Stimulated activated CD8-positive, alpha-beta memory T cell treated with anti-CD3 and anti-CD28 coated beads, Interleukin-7, amount 100 ng/mL, for 4 hours (primary cell): ENCODE measurements around the gene GNAQ.

Experiments used
- DNase-seq, 2 donors: peaks; one replicate each; pipeline ENCODE4 v3.0.0-alpha.2; 2020; ENCODE audit warnings: low read depth in 2 of 2

GNAQ gene

DNA sequence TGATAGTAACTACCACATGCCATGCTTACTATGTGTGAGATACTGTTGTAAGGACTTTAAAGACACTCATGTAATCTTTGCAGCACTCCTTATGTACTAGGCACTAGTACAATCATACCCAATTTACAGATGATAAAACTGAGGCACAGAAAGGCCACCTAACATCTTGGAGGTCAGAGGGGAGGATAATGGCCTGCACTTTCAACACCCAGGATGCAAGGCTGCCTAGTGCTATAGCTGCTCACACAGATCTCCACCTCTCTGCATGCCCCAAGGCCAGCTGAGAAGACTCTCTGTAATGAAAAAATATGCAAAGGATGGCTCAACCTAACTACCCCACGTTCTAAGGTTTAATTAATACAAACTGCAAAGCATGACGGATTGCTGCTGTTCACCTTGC lies 57.2 kb downstream of the GNAQ start:
- no peak for DNase-seq

DNA sequence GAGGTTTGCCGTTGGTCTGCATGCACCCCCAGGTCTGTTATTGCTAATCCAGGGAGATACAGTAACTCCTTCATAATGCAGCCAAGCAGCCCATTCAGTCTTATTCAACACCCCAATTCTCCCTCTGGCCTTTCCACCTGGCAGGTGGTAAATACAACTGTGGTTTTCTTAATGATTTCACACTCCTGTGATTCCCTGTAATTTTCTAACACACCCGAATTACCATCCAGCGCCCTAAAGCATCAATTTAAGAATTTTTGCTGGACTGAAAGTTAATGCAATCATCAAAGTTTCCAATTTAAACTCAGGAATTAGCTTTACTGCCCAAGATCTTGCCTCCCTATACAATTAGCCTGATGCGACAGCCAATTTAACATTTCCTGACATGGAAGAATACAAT lies 62.5 kb downstream of the GNAQ start:
- no peak for DNase-seq

GRCh38 chr9:77968506-77968905 lies 63.1 kb downstream of the GNAQ start:
- DNase-seq: no peak

- DNase-seq: no peak
Observed at GRCh38 chr9:77966718-77967117, 64.9 kb downstream of the GNAQ start.

DNA sequence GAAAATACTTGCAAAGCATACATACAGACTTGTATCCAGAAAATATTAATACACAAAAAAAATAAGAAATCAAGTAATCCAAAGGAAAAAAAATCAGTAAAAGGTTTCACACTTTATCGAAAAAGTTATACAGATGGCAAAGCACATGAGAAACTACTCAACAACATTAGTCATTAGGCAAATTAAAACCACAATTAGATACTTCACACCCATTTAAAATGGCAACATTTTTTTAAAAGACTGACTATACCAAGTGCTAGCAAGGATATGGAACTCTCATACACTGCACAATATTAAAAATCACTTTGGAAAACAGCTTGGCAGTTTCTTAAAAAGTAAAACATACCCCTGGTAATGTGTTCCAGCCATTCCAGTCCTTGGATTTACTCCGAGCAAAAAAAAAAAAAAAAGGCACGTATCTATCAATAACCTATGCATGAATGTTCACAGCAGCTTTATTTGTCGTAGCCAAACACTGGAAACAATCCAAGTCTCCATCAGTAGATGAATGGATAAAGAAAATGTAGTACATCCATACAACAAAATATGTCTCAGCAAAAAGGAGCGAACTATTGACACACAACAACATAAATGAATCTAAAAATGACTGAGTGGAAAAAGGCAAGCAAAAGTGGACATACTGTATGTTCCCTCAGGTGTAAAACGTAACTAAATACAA lies 66.0 kb downstream of the GNAQ start:
- no peak for DNase-seq

DNA sequence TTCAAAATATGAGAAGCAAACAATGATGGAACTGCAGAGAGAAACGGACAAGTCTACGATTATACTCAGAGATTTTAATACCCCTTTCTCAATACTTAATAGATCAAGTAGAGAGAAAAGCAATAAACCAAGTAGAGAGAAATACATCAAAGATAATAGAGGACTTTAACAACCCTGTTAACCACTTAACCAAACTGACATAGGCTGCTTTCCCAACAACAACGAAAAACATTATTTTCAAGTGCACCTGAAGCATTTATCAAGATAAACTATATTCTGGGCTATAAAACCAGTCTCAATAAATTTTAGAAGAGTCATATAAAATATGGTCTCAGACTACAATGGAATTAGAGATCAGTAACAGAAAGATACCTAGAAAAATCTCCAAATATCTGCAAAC lies 67.4 kb downstream of the GNAQ start:
- no peak for DNase-seq

- DNase-seq: no peak
Observed at GRCh38 chr9:77961541-77961940, 70.1 kb downstream of the GNAQ start.

DNA sequence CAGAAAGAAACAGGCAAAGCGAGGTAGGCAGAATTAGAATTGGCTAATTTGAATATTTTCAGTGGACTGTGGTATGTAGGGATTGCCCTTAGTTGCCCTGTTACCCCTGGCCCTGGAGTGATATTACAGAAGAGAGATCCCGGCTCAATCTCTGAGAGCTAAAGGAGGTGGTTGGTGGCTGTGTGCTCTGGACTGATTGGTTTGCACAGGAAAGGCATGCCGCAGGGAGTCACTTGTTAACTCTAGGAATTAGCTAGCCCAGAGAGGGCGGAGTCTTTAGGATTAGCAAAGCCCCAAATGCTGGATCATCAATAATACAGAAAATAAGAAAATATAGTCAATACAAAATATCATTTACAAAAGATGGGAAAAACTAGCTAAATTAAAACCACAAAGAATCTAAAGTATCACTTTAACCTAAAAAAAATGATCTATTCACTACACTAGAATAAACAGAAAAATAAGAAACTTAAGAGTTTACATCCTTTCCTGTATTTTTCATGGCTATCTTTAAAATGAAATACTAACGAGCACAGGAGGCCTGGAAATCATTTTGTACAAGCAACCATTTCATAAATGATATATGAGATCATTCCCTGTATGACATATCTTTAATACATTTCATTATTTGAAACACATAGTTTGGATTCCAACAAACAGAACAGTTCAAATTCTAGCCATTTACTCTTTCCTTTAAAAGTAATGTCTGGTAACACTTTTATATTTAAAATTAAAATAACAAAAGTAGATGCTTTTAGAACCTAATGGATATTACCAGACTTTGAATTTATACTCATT lies 71.1 kb downstream of the GNAQ start:
- DNase-seq: no peak

GRCh38 chr9:77959803-77960202 lies 71.8 kb downstream of the GNAQ start:
- no peak for DNase-seq

GRCh38 chr9:77957652-77958051 lies 74.0 kb downstream of the GNAQ start:
- DNase-seq: no peak

GRCh38 chr9:77956555-77956954 lies 75.1 kb downstream of the GNAQ start:
- DNase-seq: no peak

DNA sequence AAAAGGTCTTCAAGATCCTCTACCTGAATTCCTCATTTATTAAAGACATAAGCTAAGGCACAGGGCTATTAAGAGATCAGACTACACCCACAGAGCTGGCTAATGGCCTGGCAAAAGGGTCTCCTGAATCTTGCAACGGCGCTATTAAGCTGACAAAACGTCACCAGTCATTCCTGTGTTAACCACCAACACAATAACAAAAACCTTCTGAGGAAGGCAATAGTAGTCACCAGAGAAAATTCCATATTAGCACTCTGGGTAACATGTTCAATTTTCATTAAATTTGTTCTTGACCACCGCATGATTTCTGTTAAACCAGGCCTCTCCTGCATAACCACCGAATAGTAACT lies 77.0 kb downstream of the GNAQ start:
- no peak for DNase-seq

DNA sequence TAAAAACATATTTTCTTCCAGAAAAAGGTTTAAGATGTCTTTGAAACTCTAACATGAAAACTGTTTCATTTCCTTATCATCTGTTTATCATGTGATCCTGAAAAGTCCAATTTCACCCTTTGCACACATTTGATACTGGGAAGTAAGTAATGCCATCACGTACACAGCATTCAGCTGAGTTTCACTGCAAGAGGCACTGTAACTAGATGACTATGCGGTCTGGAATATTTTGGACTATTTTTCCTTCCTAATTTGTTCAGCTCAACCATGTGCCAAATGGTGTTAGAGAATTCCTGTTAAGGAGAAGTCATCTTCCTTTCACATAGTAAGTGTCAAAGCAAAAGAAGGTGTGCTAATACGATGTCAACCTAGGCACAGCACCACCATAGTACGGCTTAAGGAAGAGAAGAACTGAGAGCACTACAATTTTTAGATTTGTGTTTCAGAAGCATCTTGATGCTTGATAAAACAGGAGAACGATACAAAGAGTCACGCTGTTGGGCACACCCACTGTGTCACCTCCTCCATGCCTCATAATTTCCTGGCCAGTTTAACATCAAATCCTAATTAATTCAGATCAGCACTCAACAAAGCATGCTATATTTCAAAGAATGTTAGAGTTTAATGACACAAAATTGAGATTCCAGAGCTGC lies 77.5 kb downstream of the GNAQ start:
- no peak for DNase-seq

GRCh38 chr9:77953590-77953989 lies 78.0 kb downstream of the GNAQ start:
- no peak for DNase-seq

GRCh38 chr9:77952635-77953328 lies 78.8 kb downstream of the GNAQ start:
- no peak for DNase-seq

DNA sequence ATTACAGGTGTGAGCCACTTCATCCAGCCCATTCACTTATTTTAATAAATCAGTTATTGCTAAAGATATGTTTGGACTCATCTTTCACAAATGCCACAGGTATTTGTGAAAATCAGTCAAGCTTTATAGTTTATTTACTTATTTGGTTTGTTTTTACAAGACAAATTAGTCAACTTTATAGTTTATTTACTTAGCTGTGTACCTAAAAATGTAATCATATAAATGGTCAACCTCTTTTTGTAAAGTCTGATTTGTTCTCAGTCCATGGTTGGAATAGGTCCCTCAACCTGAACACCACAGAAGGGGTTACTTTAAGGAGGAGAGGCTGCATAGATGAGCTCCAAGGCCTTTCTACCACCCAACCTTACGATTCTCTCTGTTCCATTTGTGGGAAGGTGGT lies 80.2 kb downstream of the GNAQ start:
- DNase-seq: no peak

GRCh38 chr9:77949751-77950436 lies 81.7 kb downstream of the GNAQ start:
- DNase-seq: no peak

GRCh38 chr9:77947651-77948050 lies 84.0 kb downstream of the GNAQ start:
- no peak for DNase-seq

DNA sequence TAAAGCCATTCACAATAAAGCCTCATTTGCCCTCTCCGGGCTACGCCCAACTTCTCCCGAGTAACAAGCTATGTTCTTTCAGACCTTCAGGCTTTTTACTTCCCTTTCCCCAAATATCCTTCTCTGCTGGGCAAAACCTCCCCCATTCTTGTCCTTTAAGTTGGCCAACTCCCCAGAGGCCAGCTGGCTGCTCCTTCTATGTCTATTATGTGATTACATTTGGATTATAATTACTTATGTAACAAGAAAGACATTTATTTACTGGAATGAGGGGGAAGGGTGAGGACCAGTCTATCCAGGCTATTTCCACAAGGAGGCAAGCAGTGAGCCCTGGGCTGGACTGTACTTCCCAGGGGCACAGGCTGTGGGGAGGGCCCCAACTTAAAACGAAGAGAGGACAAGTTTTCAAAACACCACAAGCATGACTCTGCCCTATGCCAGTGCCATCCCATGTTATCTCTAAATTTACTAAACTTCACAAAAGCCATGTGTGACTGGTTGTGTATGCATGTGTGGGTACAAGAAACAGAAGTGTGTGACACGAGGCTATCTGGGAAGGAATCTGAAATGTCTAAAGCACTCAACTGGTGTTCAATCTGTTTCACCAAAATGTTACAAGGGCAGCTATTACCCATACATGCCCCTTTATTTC lies 84.5 kb downstream of the GNAQ start:
- DNase-seq: no peak

DNA sequence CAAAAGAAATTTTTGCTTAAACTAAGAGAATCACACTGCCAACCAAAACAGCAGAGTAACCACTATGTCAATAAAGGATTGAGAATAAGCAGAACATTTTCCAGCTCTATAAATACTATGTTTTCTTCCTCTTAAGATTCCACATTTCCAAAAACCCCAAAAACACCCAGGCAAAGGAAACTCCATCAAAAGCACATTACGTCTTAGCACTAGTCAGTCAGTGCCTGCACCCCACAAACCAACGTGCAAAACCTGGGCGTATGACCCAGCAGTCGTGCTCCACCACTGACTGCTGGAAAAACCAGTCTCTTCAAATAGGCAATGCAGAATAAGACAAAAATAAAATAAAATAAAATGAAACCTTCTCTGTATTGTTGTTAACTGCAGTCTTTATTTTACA lies 85.3 kb downstream of the GNAQ start:
- no peak for DNase-seq

DNA sequence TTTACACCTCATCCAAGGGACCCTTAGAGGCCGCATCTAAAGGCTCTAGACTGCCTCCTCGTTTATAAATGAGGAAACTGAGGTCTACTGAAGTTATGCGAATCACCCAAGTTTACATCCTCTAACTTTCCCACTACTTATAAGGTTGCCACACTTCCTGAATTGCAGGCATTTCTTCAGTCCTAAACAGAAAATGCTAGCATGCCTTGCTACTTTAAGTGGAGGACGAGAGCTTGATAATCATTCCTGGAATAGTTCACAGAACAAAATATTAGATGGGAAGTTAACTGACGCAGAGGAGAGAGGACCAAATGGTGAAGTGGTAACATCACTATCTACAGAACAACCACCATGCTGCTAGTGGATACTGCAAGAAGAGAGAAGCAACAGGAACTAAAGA lies 85.8 kb downstream of the GNAQ start:
- DNase-seq: no peak
